ENCODE data around the gene NFATC1.

NFATC1 gene

GRCh38 chr18:79452190-79452990, 56.7 kb downstream of the NFATC1 start:
- FAIRE-seq (no peak), DNase-seq (ENCODE audit: insufficient read length, low spot score) (no peak)

- FAIRE-seq (no peak), DNase-seq (ENCODE audit: insufficient read length, low spot score) (no peak)
Measured at GRCh38 chr18:79452991-79453645, 57.4 kb downstream of the NFATC1 start.

- DNase-seq (ENCODE audit: insufficient read length, low spot score) (no peak), FAIRE-seq (no peak)
Measured at GRCh38 chr18:79453816-79454735, 58.3 kb downstream of the NFATC1 start.

GRCh38 chr18:79455261-79455660, 59.5 kb downstream of the NFATC1 start:
- FAIRE-seq (no peak), DNase-seq (ENCODE audit: insufficient read length, low spot score) (no peak)

- FAIRE-seq (no peak), DNase-seq (ENCODE audit: insufficient read length, low spot score) (no peak)
Measured at GRCh38 chr18:79456105-79456980, 60.6 kb downstream of the NFATC1 start.

GRCh38 chr18:79457239-79457638, 61.5 kb downstream of the NFATC1 start:
- no peak for FAIRE-seq
- DNase-seq (ENCODE audit: insufficient read length, low spot score) = no peak

- DNase-seq (ENCODE audit: insufficient read length, low spot score) (no peak), FAIRE-seq (no peak)
Measured at GRCh38 chr18:79457652-79458051, 61.9 kb downstream of the NFATC1 start.

- no peak for FAIRE-seq
- peak; percentile 74 for DNase-seq (ENCODE audit: insufficient read length, low spot score)
Measured at GRCh38 chr18:79458131-79458838, 62.6 kb downstream of the NFATC1 start.

GRCh38 chr18:79458917-79459803, 63.4 kb downstream of the NFATC1 start:
- DNase-seq (ENCODE audit: insufficient read length, low spot score) = no peak
- FAIRE-seq = no peak

- FAIRE-seq (no peak), DNase-seq (ENCODE audit: insufficient read length, low spot score) (peak; percentile 18)
Measured at GRCh38 chr18:79459946-79460480, 64.3 kb downstream of the NFATC1 start.

- no peak for DNase-seq (ENCODE audit: insufficient read length, low spot score)
- FAIRE-seq = no peak
Measured at GRCh38 chr18:79460481-79461300, 65.0 kb downstream of the NFATC1 start.

- no peak for FAIRE-seq
- DNase-seq (ENCODE audit: insufficient read length, low spot score) = no peak
Measured at GRCh38 chr18:79461627-79462026, 65.9 kb downstream of the NFATC1 start.

- FAIRE-seq (no peak), DNase-seq (ENCODE audit: insufficient read length, low spot score) (no peak)
Measured at GRCh38 chr18:79463424-79463960, 67.8 kb downstream of the NFATC1 start.

GRCh38 chr18:79465392-79465991, 69.8 kb downstream of the NFATC1 start:
- DNase-seq (ENCODE audit: insufficient read length, low spot score) (no peak), FAIRE-seq (no peak)

- DNase-seq (ENCODE audit: insufficient read length, low spot score) (no peak), FAIRE-seq (no peak)
Measured at GRCh38 chr18:79466591-79466990, 70.9 kb downstream of the NFATC1 start.

- FAIRE-seq (no peak), DNase-seq (ENCODE audit: insufficient read length, low spot score) (no peak)
Measured at GRCh38 chr18:79467126-79467525, 71.4 kb downstream of the NFATC1 start.
